Body of pancreas (tissue), 4 donors: ENCODE data around the gene EMX1. TPM values are rescaled to one million over a fixed set of nuclear protein-coding genes. Genes with fewer than 3 reads are reported as not detected.

ENCODE experiments used
- ATAC-seq: fragments of 150-250 bp; one replicate; pipeline ENCODE4 v1.9.1; 2016
- DNase-seq, 4 donors: peaks; one replicate each; pipeline ENCODE4 v3.0.0-alpha.2; 2019
- H3K27ac ChIP-seq, 4 donors: fragments of 200-600 bp; sonication (generic); 1 replicate in 3 of 4; 2 replicates in 1 of 4; pipeline versions ENCODE4 v1.5.1 to v1.6.1; 2016 to 2019; ENCODE audit warnings: mild to moderate bottlenecking in 1 of 4, mixed read lengths in 1 of 4, moderate library complexity in 1 of 4
- H3K27me3 ChIP-seq, 2 donors: fragments of 200-600 bp; sonication (generic); one replicate each; pipeline ENCODE4 v1.6.0; 2016; ENCODE audit warnings: mild to moderate bottlenecking in 1 of 2
- H3K36me3 ChIP-seq, 2 donors: fragments of 200-600 bp; sonication (generic); replicated peaks in 1 of 2; 2 replicates each; pipeline ENCODE4 v1.5.1; 2016; ENCODE audit warnings: low read depth in 2 of 2; ENCODE audit not compliant: insufficient read depth in 1 of 2
- H3K4me1 ChIP-seq: fragments of 200-600 bp; sonication (generic); one replicate; pipeline ENCODE4 v1.6.0; 2016
- H3K4me3 ChIP-seq, 2 donors: fragments of 200-600 bp; sonication (generic); 1 replicate in 1 of 2; 2 replicates in 1 of 2; pipeline ENCODE4 v1.5.1; 2016 to 2019
- H3K9me3 ChIP-seq, 3 donors: fragments of 200-600 bp; sonication (generic); 1 replicate in 2 of 3; 2 replicates in 1 of 3; pipeline ENCODE4 v1.5.1; 2016
- CTCF ChIP-seq, 7 experiments: fragments of 450-650 bp in 4 of 7; fragments of 200-600 bp in 3 of 7; sonication (generic) in 3 of 7; IDR thresholded peaks; one replicate each; pipeline ENCODE4 v1.5.1; 2016 to 2019; ENCODE audit warnings: antibody characterized with exemption in 7 of 7
- POLR2A ChIP-seq, 3 donors: fragments of 450-650 bp; IDR thresholded peaks; one replicate each; pipeline ENCODE4 v1.6.1; 2016; ENCODE audit warnings: antibody characterized with exemption in 3 of 3, mild to moderate bottlenecking in 2 of 3
- WGBS, 2 donors: methylation state at CpG; one replicate each; pipeline ENCODE4 v1.1.5; 2017; 5-methylcytosine and 5-hydroxymethylcytosine counted together
- intact Hi-C: fragments of 100-400 bp; cut with DNase I; formaldehyde crosslinking; loops from one replicate; pipeline ENCODE4 v1.15.1; 2023
- total RNA-seq, 2 donors: library from RNA; depleted of rRNA; stranded (reverse); fragments of >200 nt; gene quantifications; one replicate each; pipeline ENCODE4 v1.1.0, GENCODE V29; 2016

EMX1 gene
- total RNA-seq, 2 donors from 2014 or later = 0.26 to 0.33 TPM

GRCh38 chr2:72935611-72935957 is 18.3 kb downstream of the EMX1 start:
- ATAC-seq (no peak), DNase-seq (no peak)
- intact Hi-C loops = no loop called here
- H3K27ac ChIP-seq = no peak overlapping the region
- TF ChIP-seq CTCF (IDR thresholded peaks at IDR 0.05) (no peak), POLR2A (IDR thresholded peaks at IDR 0.05) (no peak)
- no peaks in the 10 kb centered on the region for H3K9me3 ChIP-seq
- no peaks in the 10 kb centered on the region for H3K27me3 ChIP-seq
- WGBS, 2 donors = 88% methylated on average over 2 of the region's 2 CpGs
- no peaks in the 10 kb centered on the region for H3K36me3 ChIP-seq
- H3K4me3 ChIP-seq = no peak overlapping the region
- H3K4me1 ChIP-seq = no peaks in the 10 kb centered on the region

GRCh38 chr2:72936660-72937355 is 19.5 kb downstream of the EMX1 start:
- no peaks in the 10 kb centered on the region for H3K4me1 ChIP-seq
- no peak overlapping the region for H3K27ac ChIP-seq
- H3K36me3 ChIP-seq = no peaks in the 10 kb centered on the region
- no peak for TF ChIP-seq CTCF (IDR thresholded peaks at IDR 0.05)
- TF ChIP-seq POLR2A (IDR thresholded peaks at IDR 0.05) = no peak
- no peak for ATAC-seq
- intact Hi-C loops = no loop called here
- H3K27me3 ChIP-seq = no peaks in the 10 kb centered on the region
- no peak overlapping the region for H3K4me3 ChIP-seq
- WGBS, 2 donors = 49 to 54% methylated on average over 19 of the region's 19 CpGs
- DNase-seq = no peak
- no peaks in the 10 kb centered on the region for H3K9me3 ChIP-seq

GRCh38 chr2:72937356-72937669 is 20.0 kb downstream of the EMX1 start:
- DNase-seq (no peak), ATAC-seq (no peak)
- H3K4me3 ChIP-seq = no peak overlapping the region
- no peaks in the 10 kb centered on the region for H3K9me3 ChIP-seq
- no peak overlapping the region for H3K27ac ChIP-seq
- H3K4me1 ChIP-seq = no peaks in the 10 kb centered on the region
- WGBS, 2 donors = 54 to 72% methylated on average over 9 to 15 of the region's 15 CpGs
- intact Hi-C loops = no loop called here
- no peaks in the 10 kb centered on the region for H3K27me3 ChIP-seq
- TF ChIP-seq POLR2A (IDR thresholded peaks at IDR 0.05) = no peak
- TF ChIP-seq CTCF (IDR thresholded peaks at IDR 0.05) = no peak
- H3K36me3 ChIP-seq = no peaks in the 10 kb centered on the region

- no peak overlapping the region for H3K27ac ChIP-seq
- H3K4me3 ChIP-seq = no peak overlapping the region
- no peak for TF ChIP-seq POLR2A (IDR thresholded peaks at IDR 0.05)
- no peaks in the 10 kb centered on the region for H3K36me3 ChIP-seq
- no peaks in the 10 kb centered on the region for H3K27me3 ChIP-seq
- 46 to 49% methylated on average over 5 of the region's 5 CpGs for WGBS, 2 donors
- no peaks in the 10 kb centered on the region for H3K4me1 ChIP-seq
- H3K9me3 ChIP-seq = no peaks in the 10 kb centered on the region
- intact Hi-C loops = no loop called here
- DNase-seq (no peak), ATAC-seq (no peak)
These were observed 21.1 kb downstream of the EMX1 start for GRCh38 chr2:72938455-72938854.

GRCh38 chr2:72940361-72940760 is 23.0 kb downstream of the EMX1 start:
- Histone ChIP-seq H3K27me3 (no peaks in the 10 kb centered on the region), H3K36me3 (no peaks in the 10 kb centered on the region), H3K9me3 (no peaks in the 10 kb centered on the region), H3K4me1 (no peaks in the 10 kb centered on the region), H3K4me3 (no peak overlapping the region), H3K27ac (no peak overlapping the region)
- ATAC-seq (no peak), DNase-seq (no peak)
- intact Hi-C loops = no loop called here
- no peak for TF ChIP-seq CTCF (IDR thresholded peaks at IDR 0.05)
- no peak for TF ChIP-seq POLR2A (IDR thresholded peaks at IDR 0.05)
- whole genome bisulfite sequencing, 2 donors = 77 to 86% methylated on average over 6 of the region's 6 CpGs
